ENCODE measurements around the gene ZNF83.
"Not testable (repeated sequence)": the region's sequence is repeated elsewhere in the genome, so short reads cannot be mapped to it uniquely, and the experiment has no call there.

The ZNF83 gene

DNA sequence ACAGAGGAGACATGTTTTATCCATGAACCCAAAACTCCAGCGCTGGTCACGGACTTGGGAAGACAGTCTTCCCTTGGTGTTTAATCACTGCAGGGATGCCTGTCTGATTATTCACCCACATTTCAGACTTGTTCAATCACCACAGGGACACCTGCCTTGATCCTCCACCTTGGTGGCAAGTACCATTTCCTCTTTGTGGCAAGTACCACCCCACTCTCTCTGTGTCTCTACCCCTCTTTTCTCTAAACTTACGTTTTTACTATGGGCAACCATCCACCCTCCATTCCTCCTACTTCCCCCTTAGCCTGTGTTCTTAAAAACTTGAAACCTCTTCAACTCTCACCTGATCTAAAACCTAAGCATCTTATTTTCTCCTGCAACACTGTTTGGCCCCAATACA is 16.8 kb downstream of the ZNF83 start:
- Mint-ChIP-seq H3K9me3 (peaks cover 3% of the 10 kb centered on the region), H3K4me1 (peaks cover 20% of the 10 kb centered on the region), H3K27me3 (no peaks in the 10 kb centered on the region), H3K4me3 (no peak overlapping the region), H3K36me3 (peaks cover 37% of the 10 kb centered on the region), H3K27ac (peak overlapping the region; percentile 32)
- ATAC-seq (ENCODE audit: low read depth): peak; percentile 57
- DNase-seq (ENCODE audit: low spot score in 2 of 2): no peak

DNA sequence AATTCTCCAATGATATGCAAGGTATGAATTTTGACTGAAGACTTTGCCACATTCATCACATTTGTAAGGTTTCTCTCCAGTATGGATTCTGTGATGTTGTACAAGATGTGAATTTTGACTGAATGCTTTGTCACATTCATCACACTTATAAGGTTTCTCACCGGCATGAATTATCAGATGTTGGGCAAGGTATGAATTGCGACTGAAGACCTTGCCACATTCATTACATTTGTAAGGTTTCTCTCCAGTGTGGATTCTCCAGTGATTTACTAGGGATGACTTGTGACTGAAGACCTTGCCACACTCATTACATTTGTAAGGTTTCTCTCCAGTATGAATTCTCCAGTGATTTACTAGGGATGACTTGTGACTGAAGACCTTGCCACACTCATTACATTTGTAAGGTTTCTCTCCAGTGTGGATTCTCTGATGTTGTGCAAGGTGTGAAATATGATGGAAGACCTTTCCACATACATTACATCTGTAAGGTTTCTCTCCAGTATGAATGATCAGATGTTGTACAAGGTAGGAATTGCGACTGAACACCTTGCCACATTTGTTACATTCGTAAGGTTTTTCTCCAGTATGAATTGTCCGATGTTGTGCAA is 24.8 kb downstream of the ZNF83 start:
- peaks cover 10% of the 10 kb centered on the region for H3K9me3 Mint-ChIP-seq
- ATAC-seq (ENCODE audit: low read depth): no peak
- no peak overlapping the region for H3K27ac Mint-ChIP-seq
- no peaks in the 10 kb centered on the region for H3K27me3 Mint-ChIP-seq
- DNase-seq (ENCODE audit: low spot score in 2 of 2): no peak
- peaks cover 5% of the 10 kb centered on the region for H3K4me1 Mint-ChIP-seq
- peaks cover 63% of the 10 kb centered on the region for H3K36me3 Mint-ChIP-seq
- no peak overlapping the region for H3K4me3 Mint-ChIP-seq

DNA sequence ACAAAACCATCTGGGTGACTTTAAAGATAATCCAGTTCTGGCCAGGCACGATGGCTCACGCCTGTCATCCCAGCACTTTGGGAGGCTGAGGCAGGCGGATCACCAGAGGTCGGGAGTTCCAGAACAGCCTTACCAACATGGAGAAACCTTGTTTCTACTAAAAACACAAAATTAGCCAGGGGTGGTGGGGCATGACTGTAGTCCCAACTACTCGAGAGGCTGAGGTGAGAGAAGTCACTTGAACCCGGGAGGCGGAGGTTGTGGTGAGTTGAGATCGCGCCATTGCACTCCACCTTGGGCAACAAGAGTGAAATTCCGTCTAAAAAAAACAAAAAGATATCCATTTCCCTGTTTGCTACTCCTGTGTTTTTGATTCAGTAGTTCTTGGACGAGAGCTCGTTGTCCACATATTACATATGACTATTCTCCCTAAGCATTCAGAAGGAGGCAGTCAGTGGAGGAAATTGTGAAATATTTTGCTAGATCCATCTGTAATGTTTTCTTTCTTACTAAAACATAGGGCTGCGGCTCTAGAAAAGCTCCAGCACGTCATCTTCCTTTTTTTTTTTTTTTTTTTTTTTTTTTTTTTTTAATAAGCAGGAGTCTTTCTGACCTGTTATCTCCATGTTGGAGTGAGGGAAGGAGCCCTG is 34.5 kb downstream of the ZNF83 start:
- peaks cover 4% of the 10 kb centered on the region for H3K9me3 Mint-ChIP-seq
- peaks cover 15% of the 10 kb centered on the region for H3K36me3 Mint-ChIP-seq
- ATAC-seq (ENCODE audit: low read depth): no peak
- no peak for DNase-seq (ENCODE audit: low spot score in 2 of 2)
- H3K4me3 Mint-ChIP-seq: no peak overlapping the region
- H3K27ac Mint-ChIP-seq: no peak overlapping the region
- H3K27me3 Mint-ChIP-seq: no peaks in the 10 kb centered on the region
- peaks cover 12% of the 10 kb centered on the region for H3K4me1 Mint-ChIP-seq

DNA sequence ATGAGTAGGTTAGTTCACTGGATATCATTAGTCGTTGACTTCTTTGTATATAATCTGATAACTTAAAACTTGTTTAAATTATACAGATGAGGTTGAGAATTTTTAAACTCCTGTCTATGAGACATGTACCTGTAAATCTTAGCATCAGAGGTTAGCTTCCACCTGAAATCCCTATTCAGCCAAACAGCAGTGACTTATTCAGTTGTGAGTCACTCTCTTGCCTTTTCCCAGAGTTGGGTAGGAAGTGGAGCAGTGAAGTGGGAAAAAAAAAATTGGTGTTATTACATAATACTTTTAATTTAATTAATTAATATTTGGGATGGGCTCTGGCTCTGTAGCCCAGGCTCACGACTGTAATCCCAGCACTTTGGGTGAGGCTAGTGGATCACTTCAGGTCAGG is 35.2 kb downstream of the ZNF83 start:
- Mint-ChIP-seq H3K27ac (no peak overlapping the region), H3K4me3 (no peak overlapping the region), H3K36me3 (peaks cover 14% of the 10 kb centered on the region), H3K27me3 (no peaks in the 10 kb centered on the region), H3K4me1 (peaks cover 12% of the 10 kb centered on the region), H3K9me3 (peaks cover 4% of the 10 kb centered on the region)
- DNase-seq (ENCODE audit: low spot score in 2 of 2) (no peak), ATAC-seq (ENCODE audit: low read depth) (no peak)

DNA sequence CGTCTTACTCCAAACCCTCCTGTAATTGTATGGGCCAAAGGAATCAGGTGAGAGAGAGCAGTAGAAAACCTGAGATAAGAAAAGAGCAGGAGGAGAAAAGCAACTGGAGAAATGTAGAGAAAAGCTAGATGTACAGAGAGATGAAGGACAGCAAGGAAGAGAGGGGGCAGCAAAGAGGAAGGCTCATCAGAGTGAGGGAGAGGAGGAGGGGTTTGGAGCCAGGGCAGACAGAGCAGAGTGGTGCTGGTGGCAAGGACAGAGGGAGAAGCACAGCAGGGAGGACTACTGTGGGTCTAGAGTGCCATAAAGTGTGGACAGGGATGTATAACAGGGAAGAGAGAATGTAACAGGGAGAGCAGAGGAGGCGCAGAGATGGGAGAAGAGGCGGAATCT is 36.2 kb downstream of the ZNF83 start:
- Mint-ChIP-seq H3K36me3 (peaks cover 15% of the 10 kb centered on the region), H3K4me1 (peaks cover 12% of the 10 kb centered on the region), H3K27ac (peak overlapping the region; percentile 16), H3K4me3 (peak overlapping the region; percentile 92)
- not testable (repeated sequence) for DNase-seq (ENCODE audit: low spot score in 2 of 2); H3K9me3 Mint-ChIP-seq; ATAC-seq (ENCODE audit: low read depth); H3K27me3 Mint-ChIP-seq

DNA sequence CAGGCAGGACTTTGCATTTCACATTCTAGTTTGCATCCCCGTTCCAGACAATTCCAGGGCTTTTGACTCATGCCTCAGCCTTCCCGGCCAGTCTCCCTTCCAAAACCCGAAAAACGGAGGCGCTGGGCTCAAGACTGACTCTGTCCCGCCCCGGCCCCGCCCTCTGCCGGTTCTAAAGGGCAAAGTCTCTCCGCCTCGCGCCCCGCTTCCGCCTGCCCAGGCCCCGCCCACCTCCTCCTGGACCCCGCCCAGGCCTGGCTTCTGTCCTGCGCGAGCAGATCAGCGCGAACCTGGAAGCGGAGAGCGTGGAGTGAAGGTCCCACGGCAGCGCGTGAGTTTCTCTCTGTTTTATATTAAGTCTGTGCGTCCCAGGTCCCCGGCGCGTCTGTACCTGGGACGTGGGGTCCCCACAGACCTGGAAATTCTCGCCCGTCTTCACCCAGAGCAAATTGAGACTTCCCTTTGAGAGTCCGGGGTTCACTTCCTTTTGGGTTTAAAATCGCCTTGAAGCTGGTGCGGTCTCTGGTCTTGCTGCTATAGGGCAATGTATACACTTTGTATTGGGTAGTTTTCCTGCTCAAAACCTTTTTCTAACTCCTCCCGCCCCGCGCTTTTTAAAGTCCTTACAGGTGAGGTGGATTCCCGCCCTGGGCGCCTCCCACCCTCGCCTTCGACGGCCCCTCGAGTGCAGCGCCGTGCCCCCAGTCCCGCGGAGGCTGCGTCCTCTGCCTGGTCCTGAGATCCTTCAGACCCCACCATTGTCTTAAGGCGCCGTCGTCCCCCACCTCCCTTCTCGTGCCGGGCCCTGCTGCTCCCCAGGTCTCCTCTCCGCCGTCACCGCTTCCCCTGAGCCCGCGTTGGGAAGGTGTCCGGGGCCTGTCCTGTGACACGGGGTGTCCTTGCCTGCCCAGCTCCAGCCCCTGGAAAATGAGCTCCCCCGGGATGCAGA is 36.9 kb downstream of the ZNF83 start:
- Mint-ChIP-seq H3K9me3 (peaks cover 6% of the 10 kb centered on the region), H3K4me1 (peaks cover 12% of the 10 kb centered on the region), H3K4me3 (peak overlapping the region; percentile 92), H3K27me3 (no peaks in the 10 kb centered on the region), H3K36me3 (peaks cover 16% of the 10 kb centered on the region), H3K27ac (peak overlapping the region; percentile 16)
- DNase-seq (ENCODE audit: low spot score in 2 of 2): peak; percentile 88 to 90
- peak; percentile 97 for ATAC-seq (ENCODE audit: low read depth)

DNA sequence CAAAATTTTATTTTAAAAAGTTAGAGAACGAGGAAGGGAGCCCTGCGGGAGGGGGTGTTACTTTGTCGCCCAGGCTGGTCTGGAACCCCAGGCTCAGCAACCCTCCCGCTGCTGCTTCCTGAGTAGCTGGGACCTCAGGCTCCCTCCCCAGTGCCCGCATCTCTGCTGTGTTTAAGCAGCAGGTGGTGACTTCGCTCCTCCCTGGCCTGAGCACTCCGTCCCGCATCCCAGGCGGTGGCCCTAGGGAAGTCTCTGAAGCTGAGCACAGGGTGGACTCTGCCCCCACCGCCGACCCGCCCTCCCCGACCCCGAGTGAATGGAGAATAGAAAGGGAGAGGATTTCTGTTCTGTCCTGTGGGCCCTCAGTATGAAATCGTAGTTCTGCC is 37.5 kb downstream of the ZNF83 start:
- no peak for DNase-seq (ENCODE audit: low spot score in 2 of 2)
- ATAC-seq (ENCODE audit: low read depth): peak; percentile 6
- H3K4me3 Mint-ChIP-seq: peak overlapping the region; percentile 92
- peaks cover 18% of the 10 kb centered on the region for H3K36me3 Mint-ChIP-seq
- H3K27ac Mint-ChIP-seq: no peak overlapping the region
- H3K9me3 Mint-ChIP-seq: peaks cover 5% of the 10 kb centered on the region
- H3K27me3 Mint-ChIP-seq: no peaks in the 10 kb centered on the region
- peaks cover 12% of the 10 kb centered on the region for H3K4me1 Mint-ChIP-seq

DNA sequence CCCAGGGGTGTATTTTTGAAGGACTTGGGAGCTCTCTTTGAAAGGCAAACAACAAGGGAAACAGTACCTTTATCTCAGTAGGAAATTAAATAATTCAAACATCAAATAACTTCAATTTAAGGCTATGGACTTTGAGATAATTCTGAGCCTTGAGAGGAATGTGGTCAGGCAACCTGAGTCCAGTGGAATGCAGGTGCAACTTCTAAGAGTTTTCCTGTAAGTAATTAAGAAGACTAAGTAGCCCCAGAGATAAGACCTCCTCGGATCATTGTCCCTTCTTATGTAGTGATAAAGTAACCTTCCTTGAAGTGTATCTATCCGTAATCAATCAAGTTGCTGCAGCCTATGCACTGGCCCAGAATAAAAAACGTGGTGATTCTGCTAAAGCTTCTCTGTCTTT is 38.9 kb downstream of the ZNF83 start:
- Mint-ChIP-seq H3K4me1 (peaks cover 9% of the 10 kb centered on the region), H3K36me3 (peaks cover 12% of the 10 kb centered on the region), H3K4me3 (no peak overlapping the region), H3K27me3 (no peaks in the 10 kb centered on the region), H3K27ac (no peak overlapping the region), H3K9me3 (peaks cover 4% of the 10 kb centered on the region)
- no peak for ATAC-seq (ENCODE audit: low read depth)
- DNase-seq (ENCODE audit: low spot score in 2 of 2): no peak

DNA sequence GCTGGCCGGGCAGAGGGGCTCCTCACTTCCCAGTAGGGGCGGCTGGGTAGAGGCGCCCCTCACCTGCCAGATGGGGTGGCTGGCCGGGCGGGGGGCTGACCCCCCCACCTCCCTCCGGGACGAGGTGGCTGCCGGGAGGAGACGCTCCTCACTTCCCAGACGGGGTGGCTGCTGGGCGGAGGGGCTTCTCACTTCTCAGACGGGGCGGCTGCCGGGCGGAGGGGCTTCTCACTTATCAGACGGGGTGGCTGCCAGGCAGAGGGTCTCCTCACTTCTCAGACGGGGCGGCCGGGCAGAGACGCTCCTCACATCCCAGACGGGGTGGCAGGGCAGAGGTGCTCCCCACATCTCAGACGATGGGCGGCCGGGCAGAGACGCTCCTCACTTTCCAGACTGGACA is 44.7 kb downstream of the ZNF83 start:
- H3K36me3 Mint-ChIP-seq: peaks cover 29% of the 10 kb centered on the region

DNA sequence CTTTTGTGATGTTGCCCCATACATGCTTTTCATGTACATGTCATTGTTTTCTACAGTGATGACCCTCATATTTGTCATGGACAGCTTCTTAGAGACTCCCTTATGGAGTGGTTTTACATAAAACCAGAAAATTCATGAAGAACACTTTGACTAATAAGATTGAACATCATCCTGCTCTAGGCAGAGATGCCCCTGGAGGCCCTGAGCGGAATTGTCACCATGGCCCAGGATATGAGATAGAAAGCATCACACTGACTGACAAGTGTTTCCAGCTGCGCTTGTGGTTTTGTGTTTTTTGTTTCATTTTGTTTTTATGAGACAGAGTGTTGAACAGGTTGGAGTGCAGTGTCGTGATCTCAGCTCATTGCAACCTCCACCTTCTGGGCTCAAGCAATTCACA is 45.9 kb downstream of the ZNF83 start:
- peaks cover 4% of the 10 kb centered on the region for H3K9me3 Mint-ChIP-seq
- H3K27ac Mint-ChIP-seq: no peak overlapping the region
- DNase-seq (ENCODE audit: low spot score in 2 of 2): no peak
- H3K36me3 Mint-ChIP-seq: peaks cover 36% of the 10 kb centered on the region
- no peak overlapping the region for H3K4me3 Mint-ChIP-seq
- H3K27me3 Mint-ChIP-seq: no peaks in the 10 kb centered on the region
- no peaks in the 10 kb centered on the region for H3K4me1 Mint-ChIP-seq
- no peak for ATAC-seq (ENCODE audit: low read depth)

More for the DNA sequence above, 44.7 kb downstream of the ZNF83 start:
- not testable (repeated sequence) for ATAC-seq (ENCODE audit: low read depth); H3K27me3 Mint-ChIP-seq; DNase-seq (ENCODE audit: low spot score in 2 of 2); H3K4me1 Mint-ChIP-seq; H3K27ac Mint-ChIP-seq; H3K9me3 Mint-ChIP-seq; H3K4me3 Mint-ChIP-seq

DNA sequence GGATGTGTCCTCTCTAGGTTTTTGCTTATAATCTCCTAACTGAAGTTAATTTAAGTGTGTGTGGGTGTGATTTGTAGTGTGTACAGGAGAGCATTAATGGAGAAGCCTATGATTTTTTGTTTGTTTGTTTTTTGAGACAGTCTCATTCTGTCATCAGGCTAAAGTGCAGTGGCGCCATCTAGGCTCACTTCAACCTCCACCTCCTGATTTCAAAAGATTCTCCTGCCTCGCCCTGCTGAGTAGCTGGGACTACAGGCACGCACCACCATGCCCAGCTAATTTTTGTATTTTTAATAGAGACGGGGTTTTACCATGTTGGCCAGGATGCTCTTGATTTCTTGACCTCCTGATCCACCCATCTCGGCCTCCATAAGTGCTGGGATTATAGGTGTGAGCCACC is 47.4 kb downstream of the ZNF83 start:
- Mint-ChIP-seq H3K27ac (no peak overlapping the region), H3K4me1 (no peaks in the 10 kb centered on the region)

DNA sequence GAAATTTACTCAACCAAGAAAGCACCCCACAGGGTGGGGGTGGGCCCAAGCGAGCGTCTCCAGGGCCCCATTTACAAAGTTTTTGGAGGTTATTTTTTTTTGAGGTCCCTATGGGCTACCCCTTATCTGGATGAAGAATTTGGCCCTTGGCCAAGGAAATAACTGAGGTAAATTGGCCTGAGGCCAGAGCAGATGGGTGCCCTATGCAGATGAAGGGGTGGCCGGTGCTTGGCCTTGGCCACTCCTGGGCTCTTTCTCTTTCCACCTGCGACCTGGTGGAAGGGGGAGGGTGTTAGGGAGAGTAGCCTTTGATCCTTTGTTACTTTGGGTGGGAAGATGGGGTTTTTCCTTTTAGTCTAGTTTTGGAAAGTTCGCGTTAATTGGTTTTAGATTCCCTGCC is 52.6 kb downstream of the ZNF83 start:
- H3K36me3 Mint-ChIP-seq: peaks cover 52% of the 10 kb centered on the region

More for the DNA sequence above, 47.4 kb downstream of the ZNF83 start:
- no peak for ATAC-seq (ENCODE audit: low read depth)
- no peak for DNase-seq (ENCODE audit: low spot score in 2 of 2)
- no peaks in the 10 kb centered on the region for H3K9me3 Mint-ChIP-seq
- H3K27me3 Mint-ChIP-seq: no peaks in the 10 kb centered on the region
- no peak overlapping the region for H3K4me3 Mint-ChIP-seq
- peaks cover 30% of the 10 kb centered on the region for H3K36me3 Mint-ChIP-seq

DNA sequence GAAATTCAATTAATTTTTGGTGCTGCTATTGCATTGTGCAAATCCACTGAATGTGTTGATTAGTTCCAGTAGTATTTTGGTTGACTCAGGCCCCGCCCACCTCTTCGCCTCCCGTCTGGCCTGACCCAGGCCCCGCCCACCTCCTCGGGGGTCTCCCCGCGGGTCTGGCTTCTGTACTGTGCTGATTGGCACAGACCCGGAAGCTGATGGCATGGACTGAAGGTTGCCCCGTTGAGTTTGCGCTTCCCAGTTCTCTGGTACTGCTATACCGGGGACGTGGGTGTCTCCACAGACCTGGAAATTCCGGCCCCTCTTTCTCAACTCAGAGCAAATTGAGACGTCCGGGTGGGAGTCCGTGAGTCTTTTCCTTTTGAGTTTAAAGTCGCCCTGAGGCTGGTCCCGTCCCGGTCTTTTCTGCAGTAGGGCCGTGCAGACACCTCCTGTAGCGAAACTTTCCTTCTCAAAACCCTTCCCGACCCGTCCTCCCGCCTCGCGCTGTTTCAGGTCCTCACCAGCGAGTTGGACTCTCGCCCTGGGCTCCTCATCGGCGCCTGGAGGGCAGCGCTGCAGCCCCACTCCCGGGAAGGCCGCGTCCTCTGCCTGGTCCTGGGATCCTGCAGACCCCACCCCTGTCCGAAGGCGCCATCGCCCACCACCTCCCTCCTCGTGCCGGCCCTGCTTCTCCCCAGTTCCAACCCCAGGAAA is 53.3 kb downstream of the ZNF83 start:
- no peaks in the 10 kb centered on the region for H3K27me3 Mint-ChIP-seq
- H3K9me3 Mint-ChIP-seq: peaks cover 11% of the 10 kb centered on the region
- H3K4me1 Mint-ChIP-seq: no peaks in the 10 kb centered on the region
- DNase-seq (ENCODE audit: low spot score in 2 of 2) (no peak), ATAC-seq (ENCODE audit: low read depth) (no peak)
- H3K4me3 Mint-ChIP-seq: no peak overlapping the region
- H3K36me3 Mint-ChIP-seq: peaks cover 51% of the 10 kb centered on the region
- H3K27ac Mint-ChIP-seq: no peak overlapping the region

More for the DNA sequence above, 52.6 kb downstream of the ZNF83 start:
- ATAC-seq (ENCODE audit: low read depth) (no peak), DNase-seq (ENCODE audit: low spot score in 2 of 2) (no peak)
- no peak overlapping the region for H3K27ac Mint-ChIP-seq
- H3K27me3 Mint-ChIP-seq: no peaks in the 10 kb centered on the region
- H3K9me3 Mint-ChIP-seq: peaks cover 11% of the 10 kb centered on the region
- no peaks in the 10 kb centered on the region for H3K4me1 Mint-ChIP-seq
- no peak overlapping the region for H3K4me3 Mint-ChIP-seq
